Raji (cell line): ENCODE measurements around the gene HNRNPAB.

Source experiments
- POLR2A ChIP-seq: IDR thresholded peaks from 2 replicates; pipeline ENCODE4 v1.6.1; 2011; ENCODE audit warnings: low read depth, low read length, control low read depth; ENCODE audit not compliant: insufficient read depth

The HNRNPAB gene

DNA sequence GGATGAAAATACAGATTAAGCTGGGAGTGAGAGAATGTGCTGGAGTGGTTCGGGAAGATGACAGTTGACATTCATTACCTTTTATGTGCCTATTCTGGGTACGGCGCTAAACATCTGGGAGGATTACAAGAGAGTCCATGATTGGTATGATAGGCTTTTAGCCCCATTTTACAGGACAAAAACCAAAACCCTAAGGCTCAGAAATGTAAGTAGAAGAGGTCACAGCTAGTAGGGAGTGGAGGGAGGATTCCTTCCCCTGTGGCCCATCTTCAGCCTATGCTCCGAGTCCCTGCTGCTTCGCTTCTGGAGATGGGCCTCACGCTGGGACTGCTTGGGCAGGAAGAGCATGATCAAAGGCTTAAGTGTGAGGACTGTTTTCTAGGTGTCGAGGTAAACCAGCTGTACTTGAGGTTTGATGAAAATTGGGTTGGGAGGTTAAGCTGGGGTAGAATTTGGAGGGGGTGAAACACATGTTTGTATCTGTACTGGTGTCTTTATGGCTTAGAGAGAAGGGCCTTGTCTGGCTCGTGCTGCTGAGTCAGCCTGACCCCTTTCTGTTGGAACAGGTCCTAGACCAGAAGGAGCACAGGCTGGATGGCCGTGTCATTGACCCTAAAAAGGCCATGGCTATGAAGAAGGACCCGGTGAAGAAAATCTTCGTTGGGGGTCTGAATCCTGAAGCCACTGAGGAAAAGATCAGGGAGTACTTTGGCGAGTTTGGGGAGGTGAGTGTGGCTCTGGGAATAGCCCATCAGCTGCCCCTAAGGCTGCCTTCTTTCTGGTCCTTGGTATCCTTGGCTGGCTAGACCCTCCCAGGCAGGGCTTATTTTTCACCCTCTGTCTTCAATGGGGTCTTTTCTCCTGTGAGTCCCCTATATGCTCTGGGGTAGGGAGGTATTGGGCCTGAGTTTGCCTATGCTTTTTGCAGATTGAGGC lies 2.1 kb downstream of the HNRNPAB start:
- no peak for TF ChIP-seq POLR2A

DNA sequence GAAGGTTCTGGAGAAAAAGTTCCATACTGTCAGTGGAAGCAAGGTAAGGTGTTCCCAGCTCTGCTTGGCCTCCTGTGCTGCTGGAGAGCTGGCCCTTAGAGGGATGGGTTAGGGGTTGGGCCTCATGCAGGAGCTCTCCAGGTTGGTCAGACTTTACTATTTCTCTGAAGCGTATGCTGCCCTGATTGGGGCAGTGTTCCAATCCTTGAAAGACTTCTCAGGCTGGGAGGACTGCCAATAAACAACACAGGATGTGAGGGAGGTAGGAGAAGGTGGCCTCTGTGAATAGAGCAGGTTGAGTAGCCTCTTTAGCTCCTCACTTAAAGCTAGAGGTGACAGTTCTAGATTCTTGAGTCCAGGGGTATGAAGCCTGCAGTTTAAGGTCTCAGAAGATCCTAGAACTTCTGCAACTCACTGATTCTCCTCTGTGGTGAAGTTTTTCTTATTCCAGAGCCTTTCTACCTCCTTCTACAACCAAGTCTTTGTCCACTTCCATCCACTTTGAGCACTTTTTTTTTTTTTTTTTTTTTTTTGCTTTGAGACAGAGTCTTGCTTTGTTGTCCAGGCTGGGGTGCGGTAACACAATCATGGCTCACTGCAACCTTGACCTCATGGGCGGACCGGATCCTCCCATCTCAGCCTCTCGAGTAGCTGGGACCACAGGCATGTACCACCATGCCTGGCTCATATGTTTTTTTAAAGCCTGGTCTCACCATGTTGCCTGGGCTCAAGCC lies 3.0 kb downstream of the HNRNPAB start:
- TF ChIP-seq POLR2A = no peak

DNA sequence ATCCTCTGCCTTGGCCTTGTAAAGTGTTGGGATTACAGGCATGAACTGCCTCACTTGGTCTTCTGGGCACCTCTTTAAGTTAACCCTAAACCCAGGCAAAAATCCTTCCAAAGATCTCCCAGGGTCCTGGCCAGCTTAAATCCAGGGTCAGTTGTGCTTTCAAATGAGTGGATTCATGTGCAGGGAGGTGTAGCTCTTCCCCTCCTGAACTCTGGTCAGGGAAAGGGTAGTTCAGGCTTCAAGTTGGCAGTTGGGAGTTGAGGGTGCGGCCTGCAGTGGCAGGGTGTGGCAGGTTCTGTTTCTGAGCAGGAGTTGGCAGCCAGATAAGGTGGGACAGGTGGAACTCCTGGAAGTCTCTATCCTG lies 3.6 kb downstream of the HNRNPAB start:
- no peak for TF ChIP-seq POLR2A

DNA sequence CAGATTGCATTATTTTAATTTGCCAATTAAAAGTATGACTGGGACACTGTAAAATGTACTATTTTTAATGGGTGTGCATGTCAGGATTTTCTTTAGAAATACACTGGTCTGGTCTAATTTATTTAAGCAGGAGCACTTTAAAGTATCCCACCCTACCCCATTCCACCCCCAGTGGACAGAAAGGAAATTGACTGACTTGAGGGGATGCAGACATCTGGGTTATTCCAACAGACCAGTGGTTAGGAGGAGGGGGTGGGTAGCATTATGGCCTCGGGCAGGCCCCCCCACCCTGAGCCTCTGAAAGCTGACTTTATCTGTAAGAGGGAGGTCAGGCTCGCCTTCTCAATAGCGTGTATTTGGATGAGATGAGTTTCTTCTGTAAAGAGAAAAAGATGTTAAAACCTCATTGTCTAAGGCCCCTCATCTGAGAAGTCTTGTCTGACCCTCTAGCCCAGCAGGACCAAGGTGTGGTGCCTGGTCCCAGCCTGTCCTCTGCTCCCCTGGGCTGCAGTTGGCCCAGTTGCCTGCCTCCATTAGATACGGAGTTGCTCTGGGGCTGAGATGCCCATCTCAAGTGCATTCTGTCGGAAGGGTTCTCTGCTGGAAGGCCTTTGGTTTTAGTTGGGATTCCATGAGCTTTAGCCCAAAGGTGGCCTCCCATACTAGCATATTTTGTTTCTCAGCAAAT lies 4.4 kb downstream of the HNRNPAB start:
- no peak for TF ChIP-seq POLR2A

DNA sequence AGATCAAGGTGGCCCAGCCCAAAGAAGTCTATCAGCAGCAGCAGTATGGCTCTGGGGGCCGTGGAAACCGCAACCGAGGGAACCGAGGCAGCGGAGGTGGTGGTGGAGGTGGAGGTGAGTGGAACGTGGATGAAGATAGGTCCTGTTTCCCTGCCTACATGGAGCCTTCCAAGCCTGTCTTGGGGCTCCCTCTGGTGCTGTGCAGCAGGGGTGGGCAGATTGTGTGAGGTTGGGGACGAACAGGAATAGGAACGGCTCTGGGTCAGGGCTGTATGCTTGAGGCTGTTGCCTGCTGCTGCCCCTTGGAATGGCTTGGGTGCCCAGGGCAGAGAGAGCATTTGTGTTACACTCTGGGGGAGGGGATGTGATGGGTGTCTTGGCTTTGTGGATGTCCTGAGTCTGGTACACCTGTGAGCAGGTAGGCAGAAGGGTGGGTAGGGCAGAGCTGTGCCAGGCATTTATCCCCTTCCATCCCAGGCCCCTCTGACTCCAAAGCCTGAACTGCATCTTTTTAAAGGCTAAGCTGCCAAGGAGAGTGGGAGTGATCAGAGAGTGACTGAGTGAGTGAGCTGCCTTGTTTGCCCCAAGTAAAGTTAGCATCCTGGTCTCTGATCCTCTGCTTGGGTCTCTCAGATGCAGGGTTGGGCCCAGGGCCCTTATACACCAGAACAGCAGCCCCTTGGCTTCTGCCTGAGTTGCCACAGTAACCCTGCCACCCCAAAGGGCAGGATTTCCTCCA lies 5.2 kb downstream of the HNRNPAB start:
- no peak for TF ChIP-seq POLR2A

DNA sequence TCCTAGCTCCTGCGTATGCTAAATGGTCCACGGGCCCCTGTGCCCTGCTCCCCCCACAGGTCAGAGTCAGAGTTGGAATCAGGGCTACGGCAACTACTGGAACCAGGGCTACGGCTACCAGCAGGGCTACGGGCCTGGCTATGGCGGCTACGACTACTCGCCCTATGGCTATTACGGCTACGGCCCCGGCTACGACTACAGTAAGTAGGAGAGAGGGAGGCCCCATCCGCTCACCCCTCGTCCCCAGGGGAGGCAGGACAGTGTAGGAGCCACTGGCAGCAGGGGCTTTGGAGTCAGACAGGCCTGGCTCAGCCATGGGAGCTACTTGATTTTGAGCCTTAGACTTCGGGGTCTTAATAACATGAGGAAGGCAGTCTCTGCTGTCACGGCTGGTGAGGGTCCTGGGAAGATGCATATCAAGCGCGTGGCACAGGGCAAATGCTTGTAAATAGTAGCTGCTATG lies 5.8 kb downstream of the HNRNPAB start:
- TF ChIP-seq POLR2A = no peak

DNA sequence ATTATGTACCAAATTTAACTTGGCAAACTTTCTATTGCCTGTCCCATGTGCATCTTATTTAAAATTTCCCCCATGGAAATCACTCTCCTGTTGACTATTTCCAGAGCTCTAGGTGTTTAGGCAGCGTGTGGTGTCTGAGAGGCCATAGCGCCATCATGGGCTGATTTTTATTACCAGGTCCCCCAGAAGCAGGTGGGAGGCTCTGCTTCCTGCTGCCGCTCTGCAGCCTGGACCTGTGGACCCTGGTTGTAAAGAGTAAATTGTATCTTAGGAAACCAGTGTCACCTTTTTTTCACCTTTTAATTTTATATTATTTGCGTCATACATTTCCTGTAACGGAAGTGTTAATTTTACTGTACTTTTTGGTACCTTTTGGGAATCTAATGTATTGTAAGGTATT lies 6.4 kb downstream of the HNRNPAB start:
- no peak for TF ChIP-seq POLR2A

DNA sequence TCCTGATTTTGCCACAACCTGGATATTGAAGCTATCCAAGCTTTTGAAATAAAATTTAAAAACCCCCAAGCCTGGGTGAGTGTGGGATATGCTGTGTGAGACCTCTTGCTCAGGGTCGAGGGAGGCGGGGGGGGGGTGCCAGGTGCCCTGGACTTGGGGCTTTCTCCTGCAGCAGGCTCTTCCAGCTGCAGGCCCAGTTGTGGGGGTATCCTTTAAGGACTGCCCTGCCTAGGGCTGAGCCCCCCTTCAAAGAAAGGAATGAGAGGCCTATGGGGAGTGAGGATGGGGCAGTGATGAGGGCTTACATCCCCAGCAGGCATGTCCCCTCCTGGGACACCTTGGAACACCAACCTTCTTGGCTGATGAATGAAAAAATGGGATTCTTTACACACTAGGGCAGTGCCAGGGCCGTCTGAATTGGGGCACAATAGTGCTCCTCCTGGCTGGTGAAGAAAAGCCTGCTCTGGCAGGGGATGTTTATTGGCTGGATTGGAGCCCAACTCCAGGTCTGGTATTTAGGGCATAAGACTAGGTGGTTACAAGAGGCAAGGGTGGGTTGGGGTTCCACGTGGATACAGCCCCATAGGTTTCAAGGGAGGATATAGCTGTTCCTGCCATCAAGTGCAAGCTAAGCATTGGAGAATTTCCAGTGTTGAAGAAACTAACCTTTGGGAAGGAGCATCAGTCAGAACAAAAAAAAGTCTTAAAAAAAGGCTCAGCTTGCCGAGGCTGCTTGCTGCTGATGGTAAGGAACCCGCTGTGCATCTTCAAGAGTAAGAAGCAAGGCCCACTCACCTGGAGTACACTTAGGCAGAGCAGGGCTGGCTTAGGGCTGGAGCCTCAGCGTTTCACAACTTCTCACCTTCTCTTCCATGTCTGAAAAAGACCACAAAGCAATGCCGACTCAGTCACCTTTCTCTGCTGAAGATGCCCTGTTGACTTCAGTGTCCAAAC lies 7.0 kb downstream of the HNRNPAB start:
- TF ChIP-seq POLR2A = no peak

DNA sequence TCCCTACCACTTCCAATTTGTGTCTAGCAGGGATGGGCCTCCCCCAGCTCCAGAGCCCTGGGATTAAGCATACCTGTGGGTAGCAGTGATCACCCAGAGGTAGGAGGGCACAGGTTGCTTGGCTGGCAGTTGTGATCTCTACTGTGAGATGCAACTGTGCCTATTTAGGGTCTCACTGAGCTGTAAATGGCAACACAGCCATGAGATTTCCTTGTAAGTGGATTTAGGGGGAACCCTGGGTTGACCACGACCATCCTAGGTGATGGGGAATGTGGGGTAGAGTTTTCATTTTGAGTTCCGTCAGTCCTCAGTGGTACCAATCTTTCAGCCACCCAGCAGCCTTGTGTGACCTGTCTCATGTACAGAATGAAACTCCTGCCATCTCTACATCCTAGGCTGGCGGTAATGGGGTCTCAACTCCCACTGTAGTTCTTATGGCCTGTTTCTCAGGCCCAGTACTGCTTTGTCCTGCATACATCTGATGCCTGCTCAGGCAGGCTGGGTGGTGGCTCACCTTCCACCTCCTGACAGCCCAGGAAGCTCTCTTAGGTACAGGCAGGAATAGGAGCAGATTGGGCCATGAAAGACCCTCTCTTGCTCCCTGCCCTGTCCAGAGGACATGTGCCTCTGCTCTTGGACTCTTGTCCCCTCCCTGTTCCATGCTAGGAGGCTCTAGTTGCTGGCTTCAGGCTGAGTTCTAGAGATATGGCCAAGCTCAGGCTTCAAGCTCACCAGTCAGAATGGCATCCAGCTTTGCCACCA lies 8.1 kb downstream of the HNRNPAB start:
- TF ChIP-seq POLR2A = no peak

DNA sequence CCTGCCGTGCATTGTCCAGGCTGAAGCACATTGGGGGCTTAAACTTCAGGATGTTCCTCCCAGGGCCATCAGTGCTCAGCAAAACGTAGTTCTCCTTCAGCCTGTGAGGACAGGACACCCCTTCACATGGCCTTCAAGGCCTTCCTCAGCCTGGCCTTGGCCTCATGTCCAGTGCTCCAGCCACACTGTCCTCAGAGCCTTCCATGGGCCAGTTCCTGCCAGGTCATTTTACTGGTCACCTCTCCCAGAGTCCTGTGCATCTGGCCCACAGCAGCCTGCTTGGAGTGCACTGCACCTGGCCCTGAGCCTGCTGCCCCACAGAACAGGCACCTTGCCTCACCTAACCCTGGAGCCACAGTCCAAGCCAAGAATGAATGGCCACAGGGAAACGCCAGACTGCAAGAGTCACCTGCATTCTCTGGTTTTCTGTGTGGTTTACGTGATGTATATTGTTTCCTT lies 8.7 kb downstream of the HNRNPAB start:
- no peak for TF ChIP-seq POLR2A

DNA sequence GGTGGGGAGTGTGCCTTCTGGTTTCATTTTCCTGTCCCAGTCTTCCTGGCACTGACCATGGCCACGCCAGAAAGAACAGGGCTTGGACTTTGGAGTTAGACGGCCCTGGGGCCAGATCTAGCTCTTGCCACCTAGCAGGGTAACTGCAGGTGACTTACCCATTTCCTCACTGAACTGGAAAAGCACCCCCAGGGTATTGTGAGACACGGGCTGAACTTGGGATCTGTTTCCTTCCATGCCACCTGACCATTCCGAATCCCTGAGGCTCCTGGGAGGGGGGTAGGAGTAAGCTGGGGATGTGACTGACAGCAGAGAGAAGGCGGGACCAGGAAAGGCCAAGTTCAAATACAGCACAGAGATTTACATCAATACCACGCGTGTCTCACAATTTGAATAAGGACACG lies 9.4 kb downstream of the HNRNPAB start:
- TF ChIP-seq POLR2A = no peak

DNA sequence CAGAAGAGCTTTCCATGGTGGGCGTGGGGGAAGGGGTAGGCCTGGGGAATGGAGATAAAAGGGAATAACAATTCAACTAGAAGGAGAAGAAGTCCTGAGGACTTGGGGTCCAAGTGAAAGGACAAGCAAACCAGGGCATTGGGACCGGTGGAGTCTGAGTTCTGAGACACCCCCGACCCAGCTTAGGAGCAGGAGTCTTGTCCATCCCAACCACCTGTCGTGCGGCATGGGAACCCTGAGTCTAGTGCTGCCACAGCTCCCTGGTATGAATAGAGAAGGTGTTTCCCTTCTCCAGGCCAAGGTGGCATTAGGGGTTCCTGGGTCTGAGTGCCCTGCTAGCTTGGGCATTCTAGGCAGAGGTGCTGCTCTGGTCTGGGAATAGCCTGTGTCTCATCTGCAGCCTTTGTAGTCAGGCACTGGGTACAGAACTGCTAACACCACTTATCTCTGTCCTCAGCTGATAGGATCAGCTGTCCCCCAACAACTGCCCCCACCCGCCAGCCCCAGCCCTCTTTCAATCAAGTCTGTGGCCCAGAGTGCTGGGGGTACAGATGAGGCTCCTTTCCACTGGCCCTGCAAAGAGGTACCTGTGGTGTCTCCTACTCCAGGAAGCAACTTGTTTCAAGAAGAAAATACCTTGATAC lies 9.9 kb downstream of the HNRNPAB start:
- TF ChIP-seq POLR2A = no peak
